Panc1 (cell line): ENCODE measurements around the gene SLC29A1.

Experiments used
- CTCF ChIP-seq: fragments of 450-650 bp; IDR thresholded peaks from 2 replicates; pipeline ENCODE4 v1.5.1; 2017; ENCODE audit warnings: mild to moderate bottlenecking
- POLR2AphosphoS5 ChIP-seq: IDR thresholded peaks from 2 replicates; pipeline ENCODE4 v1.6.1; 2012; ENCODE audit warnings: mild to moderate bottlenecking, low read depth, low read length, moderate library complexity
- SIN3A ChIP-seq: IDR thresholded peaks from 2 replicates; pipeline ENCODE4 v1.6.1; 2012; ENCODE audit warnings: low read depth, mild to moderate bottlenecking, low read length, moderate library complexity, borderline replicate concordance; ENCODE audit not compliant: insufficient read depth

- TF ChIP-seq SIN3A, result no peak
- no peak for TF ChIP-seq CTCF
- TF ChIP-seq POLR2AphosphoS5, result no peak
These were observed 3.2 kb downstream of the SLC29A1 start for GRCh38 chr6:44226368-44227147.
